WTC11 (cell line): ENCODE measurements around the gene ASB2. TPM values are rescaled to one million over a fixed set of nuclear protein-coding genes. Genes with fewer than 3 reads are reported as not detected.

Source experiments
- ATF1 ChIP-seq: sonication (generic); formaldehyde crosslinking; IDR thresholded peaks from 2 replicates; pipeline ENCODE4 v1.8.1; 2023; ENCODE audit warnings: mild to moderate bottlenecking, moderate library complexity, missing genetic modification reagents
- CREB1 ChIP-seq: sonication (generic); formaldehyde crosslinking; IDR thresholded peaks from 2 replicates; pipeline ENCODE4 v1.8.0; 2023; ENCODE audit warnings: mild to moderate bottlenecking, missing genetic modification reagents
- ETV6 ChIP-seq: sonication (generic); formaldehyde crosslinking; IDR thresholded peaks from 2 replicates; pipeline ENCODE4 v1.8.1; 2022; ENCODE audit warnings: mild to moderate bottlenecking, missing genetic modification reagents
- GABPB1 ChIP-seq: sonication (generic); formaldehyde crosslinking; IDR thresholded peaks from 2 replicates; pipeline ENCODE4 v1.8.1; 2023; ENCODE audit warnings: mild to moderate bottlenecking, missing genetic modification reagents
- GRHL2 ChIP-seq: fragments of 250-450 bp; sonication (Bioruptor Pico); IDR thresholded peaks from 2 replicates; pipeline ENCODE4 v1.8.0; 2022; ENCODE audit warnings: mild to moderate bottlenecking, moderate library complexity; ENCODE audit not compliant: insufficient replicate concordance, severe bottlenecking
- HMGA2 ChIP-seq: fragments of 250-450 bp; sonication (Bioruptor Pico); IDR thresholded peaks from 2 replicates; pipeline ENCODE4 v1.4.0; 2021; ENCODE audit warnings: mild to moderate bottlenecking, moderate library complexity
- MXD4 ChIP-seq: fragments of 250-450 bp; sonication (Bioruptor Pico); IDR thresholded peaks from 2 replicates; pipeline ENCODE4 v1.8.0; 2021; ENCODE audit warnings: mild to moderate bottlenecking, moderate library complexity, borderline replicate concordance
- NFYB ChIP-seq: sonication (generic); formaldehyde crosslinking; conservative IDR thresholded peaks from 2 replicates; pipeline ENCODE4 v1.8.0; 2022; ENCODE audit warnings: low read depth, missing genetic modification reagents
- RORB ChIP-seq: fragments of 250-450 bp; sonication (Bioruptor Pico); IDR thresholded peaks from 2 replicates; pipeline ENCODE4 v1.9.0; 2021; ENCODE audit warnings: mild to moderate bottlenecking
- SMAD4 ChIP-seq: sonication (generic); formaldehyde crosslinking; IDR thresholded peaks from 2 replicates; pipeline ENCODE4 v1.8.0; 2022; ENCODE audit warnings: mild to moderate bottlenecking, missing genetic modification reagents
- SOX15 ChIP-seq: fragments of 250-450 bp; sonication (Bioruptor Pico); IDR thresholded peaks from 2 replicates; pipeline ENCODE4 v1.9.0; 2021; ENCODE audit warnings: mild to moderate bottlenecking
- TCF7 ChIP-seq: sonication (generic); formaldehyde crosslinking; IDR thresholded peaks from 2 replicates; pipeline ENCODE4 v1.8.0; 2022; ENCODE audit warnings: mild to moderate bottlenecking, low read depth, missing genetic modification reagents, moderate library complexity
- ZNF138 ChIP-seq: sonication (generic); formaldehyde crosslinking; conservative IDR thresholded peaks from 2 replicates; pipeline ENCODE4 v1.8.1; 2022; ENCODE audit warnings: mild to moderate bottlenecking, moderate library complexity, missing genetic modification reagents
- ZNF416 ChIP-seq: fragments of 250-450 bp; sonication (Bioruptor Pico); IDR thresholded peaks from 2 replicates; pipeline ENCODE4 v1.9.0; 2021; ENCODE audit warnings: mild to moderate bottlenecking, inconsistent platforms
- ZNF671 ChIP-seq: fragments of 250-450 bp; sonication (Bioruptor Pico); IDR thresholded peaks from 2 replicates; pipeline ENCODE4 v1.8.0; 2021; ENCODE audit warnings: mild to moderate bottlenecking
- total RNA-seq: library from RNA; stranded (reverse); gene quantifications from 3 replicates; pipeline ENCODE4 v1.2.3, GENCODE V29; 2021
- TF ChIP-seq, protein P1 (sequence below): sonication (generic); formaldehyde crosslinking; IDR thresholded peaks from 2 replicates; pipeline ENCODE4 v1.8.0; 2023; ENCODE audit warnings: missing genetic modification reagents
- TF ChIP-seq, protein P2 (sequence below): fragments of 250-450 bp; sonication (Bioruptor Pico); IDR thresholded peaks from 2 replicates; pipeline ENCODE4 v1.9.0; 2021; ENCODE audit warnings: mild to moderate bottlenecking, borderline replicate concordance
- TF ChIP-seq, protein P3 (sequence below): sonication (generic); formaldehyde crosslinking; IDR thresholded peaks from 2 replicates; pipeline ENCODE4 v1.8.1; 2022; ENCODE audit warnings: mild to moderate bottlenecking, missing genetic modification reagents, moderate library complexity, borderline replicate concordance
- TF ChIP-seq, protein P4 (sequence below): fragments of 250-450 bp; sonication (Bioruptor Pico); IDR thresholded peaks from 2 replicates; pipeline ENCODE4 v1.9.0; 2021; ENCODE audit warnings: mild to moderate bottlenecking
- TF ChIP-seq, protein P5 (sequence below): sonication (generic); formaldehyde crosslinking; IDR thresholded peaks from 2 replicates; pipeline ENCODE4 v1.8.1; 2023; ENCODE audit warnings: mild to moderate bottlenecking, missing genetic modification reagents, borderline replicate concordance
- TF ChIP-seq, protein P6 (sequence below): sonication (generic); formaldehyde crosslinking; IDR thresholded peaks from 2 replicates; pipeline ENCODE4 v1.8.1; 2022; ENCODE audit warnings: missing genetic modification reagents, borderline replicate concordance
- TF ChIP-seq, protein P7 (sequence below): sonication (generic); formaldehyde crosslinking; conservative IDR thresholded peaks from 2 replicates; pipeline ENCODE4 v1.8.1; 2022; ENCODE audit warnings: mild to moderate bottlenecking, missing genetic modification reagents
- TF ChIP-seq, protein P8 (sequence below): sonication (generic); formaldehyde crosslinking; IDR thresholded peaks from 2 replicates; pipeline ENCODE4 v1.8.0; 2022; ENCODE audit warnings: mild to moderate bottlenecking, missing genetic modification reagents
- TF ChIP-seq, protein P9 (sequence below): fragments of 250-450 bp; sonication (Bioruptor Pico); IDR thresholded peaks from 2 replicates; pipeline ENCODE4 v1.9.0; 2021; ENCODE audit warnings: moderate library complexity, mild to moderate bottlenecking, inconsistent platforms, borderline replicate concordance

The ASB2 gene
- total RNA-seq, 1 experiment from 2014 or later = 0.37 TPM

DNA sequence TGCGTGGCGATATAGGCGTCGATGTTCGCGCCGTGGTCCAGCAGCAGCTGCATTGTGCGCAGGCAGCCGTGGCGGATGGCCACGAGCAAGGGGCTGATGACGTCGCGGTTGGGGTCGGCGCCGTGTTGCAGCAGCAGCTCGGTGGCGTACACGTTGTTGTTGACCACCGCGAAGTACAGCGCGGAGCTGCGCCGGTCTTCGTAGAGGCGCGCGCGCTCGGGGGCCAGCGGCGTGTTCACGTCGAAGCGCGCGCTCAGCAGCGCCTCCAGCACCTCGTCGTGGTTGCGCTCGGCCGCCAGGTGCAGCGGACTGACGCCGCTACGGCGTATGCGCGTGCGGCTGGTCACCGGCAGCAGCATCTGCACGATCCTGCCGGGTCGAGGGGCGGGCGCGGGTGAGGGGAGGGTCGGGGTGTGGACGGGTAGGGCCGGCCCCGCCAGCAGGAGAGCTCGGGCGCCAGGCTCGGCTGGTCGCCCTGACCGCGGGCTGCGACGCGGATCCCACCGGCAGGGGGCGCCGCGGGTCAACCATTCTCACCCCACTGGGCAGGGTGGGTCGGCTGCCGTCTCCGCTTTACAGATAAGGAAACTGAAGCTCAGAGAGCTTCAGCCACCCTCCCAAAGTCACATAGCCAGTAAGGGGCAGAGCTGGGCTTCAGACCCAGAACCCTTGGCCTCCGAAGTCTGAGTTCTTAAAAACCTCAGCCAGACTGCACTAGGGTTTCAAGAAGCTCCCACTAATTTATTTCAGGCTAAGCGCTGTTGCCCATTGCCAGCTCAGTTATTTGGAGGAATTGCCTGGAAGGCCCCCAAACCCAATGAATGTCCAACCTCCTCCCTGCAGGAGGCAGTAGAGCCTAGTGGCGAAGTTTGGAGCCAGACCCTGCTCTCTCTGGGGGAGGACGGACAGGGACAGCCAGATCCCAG lies 36.8 kb downstream of the ASB2 start (continued):
- TF ChIP-seq GABPB1 (CRISPR knock-in tag) = 0 out of 2 replicates have a peak, but pooled peaks have one; percentile 18
- TF ChIP-seq, protein P1, sequence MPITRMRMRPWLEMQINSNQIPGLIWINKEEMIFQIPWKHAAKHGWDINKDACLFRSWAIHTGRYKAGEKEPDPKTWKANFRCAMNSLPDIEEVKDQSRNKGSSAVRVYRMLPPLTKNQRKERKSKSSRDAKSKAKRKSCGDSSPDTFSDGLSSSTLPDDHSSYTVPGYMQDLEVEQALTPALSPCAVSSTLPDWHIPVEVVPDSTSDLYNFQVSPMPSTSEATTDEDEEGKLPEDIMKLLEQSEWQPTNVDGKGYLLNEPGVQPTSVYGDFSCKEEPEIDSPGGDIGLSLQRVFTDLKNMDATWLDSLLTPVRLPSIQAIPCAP (CRISPR knock-in tag) = peak; percentile 83
- TF ChIP-seq ZNF416 (CRISPR knock-in tag) = no peak
- TF ChIP-seq ZNF138 (CRISPR knock-in tag) = peak; percentile 97
- TF ChIP-seq HMGA2 (CRISPR knock-in tag) = no peak
- TF ChIP-seq, protein P2, sequence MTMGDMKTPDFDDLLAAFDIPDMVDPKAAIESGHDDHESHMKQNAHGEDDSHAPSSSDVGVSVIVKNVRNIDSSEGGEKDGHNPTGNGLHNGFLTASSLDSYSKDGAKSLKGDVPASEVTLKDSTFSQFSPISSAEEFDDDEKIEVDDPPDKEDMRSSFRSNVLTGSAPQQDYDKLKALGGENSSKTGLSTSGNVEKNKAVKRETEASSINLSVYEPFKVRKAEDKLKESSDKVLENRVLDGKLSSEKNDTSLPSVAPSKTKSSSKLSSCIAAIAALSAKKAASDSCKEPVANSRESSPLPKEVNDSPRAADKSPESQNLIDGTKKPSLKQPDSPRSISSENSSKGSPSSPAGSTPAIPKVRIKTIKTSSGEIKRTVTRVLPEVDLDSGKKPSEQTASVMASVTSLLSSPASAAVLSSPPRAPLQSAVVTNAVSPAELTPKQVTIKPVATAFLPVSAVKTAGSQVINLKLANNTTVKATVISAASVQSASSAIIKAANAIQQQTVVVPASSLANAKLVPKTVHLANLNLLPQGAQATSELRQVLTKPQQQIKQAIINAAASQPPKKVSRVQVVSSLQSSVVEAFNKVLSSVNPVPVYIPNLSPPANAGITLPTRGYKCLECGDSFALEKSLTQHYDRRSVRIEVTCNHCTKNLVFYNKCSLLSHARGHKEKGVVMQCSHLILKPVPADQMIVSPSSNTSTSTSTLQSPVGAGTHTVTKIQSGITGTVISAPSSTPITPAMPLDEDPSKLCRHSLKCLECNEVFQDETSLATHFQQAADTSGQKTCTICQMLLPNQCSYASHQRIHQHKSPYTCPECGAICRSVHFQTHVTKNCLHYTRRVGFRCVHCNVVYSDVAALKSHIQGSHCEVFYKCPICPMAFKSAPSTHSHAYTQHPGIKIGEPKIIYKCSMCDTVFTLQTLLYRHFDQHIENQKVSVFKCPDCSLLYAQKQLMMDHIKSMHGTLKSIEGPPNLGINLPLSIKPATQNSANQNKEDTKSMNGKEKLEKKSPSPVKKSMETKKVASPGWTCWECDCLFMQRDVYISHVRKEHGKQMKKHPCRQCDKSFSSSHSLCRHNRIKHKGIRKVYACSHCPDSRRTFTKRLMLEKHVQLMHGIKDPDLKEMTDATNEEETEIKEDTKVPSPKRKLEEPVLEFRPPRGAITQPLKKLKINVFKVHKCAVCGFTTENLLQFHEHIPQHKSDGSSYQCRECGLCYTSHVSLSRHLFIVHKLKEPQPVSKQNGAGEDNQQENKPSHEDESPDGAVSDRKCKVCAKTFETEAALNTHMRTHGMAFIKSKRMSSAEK = no peak
- TF ChIP-seq, protein P3, sequence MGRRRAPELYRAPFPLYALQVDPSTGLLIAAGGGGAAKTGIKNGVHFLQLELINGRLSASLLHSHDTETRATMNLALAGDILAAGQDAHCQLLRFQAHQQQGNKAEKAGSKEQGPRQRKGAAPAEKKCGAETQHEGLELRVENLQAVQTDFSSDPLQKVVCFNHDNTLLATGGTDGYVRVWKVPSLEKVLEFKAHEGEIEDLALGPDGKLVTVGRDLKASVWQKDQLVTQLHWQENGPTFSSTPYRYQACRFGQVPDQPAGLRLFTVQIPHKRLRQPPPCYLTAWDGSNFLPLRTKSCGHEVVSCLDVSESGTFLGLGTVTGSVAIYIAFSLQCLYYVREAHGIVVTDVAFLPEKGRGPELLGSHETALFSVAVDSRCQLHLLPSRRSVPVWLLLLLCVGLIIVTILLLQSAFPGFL = no peak; the same call in 1 of the 2 replicates
- TF ChIP-seq NFYB (CRISPR knock-in tag) = peak; percentile 54
- peak; percentile 86; the same call in 1 of the 2 replicates for TF ChIP-seq ATF1 (CRISPR knock-in tag)
- TF ChIP-seq ETV6 (CRISPR knock-in tag) = 0 out of 2 replicates have a peak, but pooled peaks have one; percentile 42
- TF ChIP-seq, protein P4, sequence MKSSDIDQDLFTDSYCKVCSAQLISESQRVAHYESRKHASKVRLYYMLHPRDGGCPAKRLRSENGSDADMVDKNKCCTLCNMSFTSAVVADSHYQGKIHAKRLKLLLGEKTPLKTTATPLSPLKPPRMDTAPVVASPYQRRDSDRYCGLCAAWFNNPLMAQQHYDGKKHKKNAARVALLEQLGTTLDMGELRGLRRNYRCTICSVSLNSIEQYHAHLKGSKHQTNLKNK = no peak
- TF ChIP-seq TCF7 (CRISPR knock-in tag) = peak; percentile 97
- TF ChIP-seq ZNF671 = no peak
- TF ChIP-seq, protein P5, sequence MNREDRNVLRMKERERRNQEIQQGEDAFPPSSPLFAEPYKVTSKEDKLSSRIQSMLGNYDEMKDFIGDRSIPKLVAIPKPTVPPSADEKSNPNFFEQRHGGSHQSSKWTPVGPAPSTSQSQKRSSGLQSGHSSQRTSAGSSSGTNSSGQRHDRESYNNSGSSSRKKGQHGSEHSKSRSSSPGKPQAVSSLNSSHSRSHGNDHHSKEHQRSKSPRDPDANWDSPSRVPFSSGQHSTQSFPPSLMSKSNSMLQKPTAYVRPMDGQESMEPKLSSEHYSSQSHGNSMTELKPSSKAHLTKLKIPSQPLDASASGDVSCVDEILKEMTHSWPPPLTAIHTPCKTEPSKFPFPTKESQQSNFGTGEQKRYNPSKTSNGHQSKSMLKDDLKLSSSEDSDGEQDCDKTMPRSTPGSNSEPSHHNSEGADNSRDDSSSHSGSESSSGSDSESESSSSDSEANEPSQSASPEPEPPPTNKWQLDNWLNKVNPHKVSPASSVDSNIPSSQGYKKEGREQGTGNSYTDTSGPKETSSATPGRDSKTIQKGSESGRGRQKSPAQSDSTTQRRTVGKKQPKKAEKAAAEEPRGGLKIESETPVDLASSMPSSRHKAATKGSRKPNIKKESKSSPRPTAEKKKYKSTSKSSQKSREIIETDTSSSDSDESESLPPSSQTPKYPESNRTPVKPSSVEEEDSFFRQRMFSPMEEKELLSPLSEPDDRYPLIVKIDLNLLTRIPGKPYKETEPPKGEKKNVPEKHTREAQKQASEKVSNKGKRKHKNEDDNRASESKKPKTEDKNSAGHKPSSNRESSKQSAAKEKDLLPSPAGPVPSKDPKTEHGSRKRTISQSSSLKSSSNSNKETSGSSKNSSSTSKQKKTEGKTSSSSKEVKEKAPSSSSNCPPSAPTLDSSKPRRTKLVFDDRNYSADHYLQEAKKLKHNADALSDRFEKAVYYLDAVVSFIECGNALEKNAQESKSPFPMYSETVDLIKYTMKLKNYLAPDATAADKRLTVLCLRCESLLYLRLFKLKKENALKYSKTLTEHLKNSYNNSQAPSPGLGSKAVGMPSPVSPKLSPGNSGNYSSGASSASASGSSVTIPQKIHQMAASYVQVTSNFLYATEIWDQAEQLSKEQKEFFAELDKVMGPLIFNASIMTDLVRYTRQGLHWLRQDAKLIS (CRISPR knock-in tag) = peak; percentile 94
- TF ChIP-seq, protein P6, sequence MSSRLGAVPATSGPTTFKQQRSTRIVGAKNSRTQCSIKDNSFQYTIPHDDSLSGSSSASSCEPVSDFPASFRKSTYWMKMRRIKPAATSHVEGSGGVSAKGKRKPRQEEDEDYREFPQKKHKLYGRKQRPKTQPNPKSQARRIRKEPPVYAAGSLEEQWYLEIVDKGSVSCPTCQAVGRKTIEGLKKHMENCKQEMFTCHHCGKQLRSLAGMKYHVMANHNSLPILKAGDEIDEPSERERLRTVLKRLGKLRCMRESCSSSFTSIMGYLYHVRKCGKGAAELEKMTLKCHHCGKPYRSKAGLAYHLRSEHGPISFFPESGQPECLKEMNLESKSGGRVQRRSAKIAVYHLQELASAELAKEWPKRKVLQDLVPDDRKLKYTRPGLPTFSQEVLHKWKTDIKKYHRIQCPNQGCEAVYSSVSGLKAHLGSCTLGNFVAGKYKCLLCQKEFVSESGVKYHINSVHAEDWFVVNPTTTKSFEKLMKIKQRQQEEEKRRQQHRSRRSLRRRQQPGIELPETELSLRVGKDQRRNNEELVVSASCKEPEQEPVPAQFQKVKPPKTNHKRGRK (CRISPR knock-in tag) = no peak
- TF ChIP-seq CREB1 = peak; percentile 92; the same call in 1 of the 2 replicates
- TF ChIP-seq SMAD4 (CRISPR knock-in tag) = no peak; the same call in 1 of the 2 replicates
- no peak for TF ChIP-seq MXD4 (CRISPR knock-in tag)
- TF ChIP-seq, protein P7, sequence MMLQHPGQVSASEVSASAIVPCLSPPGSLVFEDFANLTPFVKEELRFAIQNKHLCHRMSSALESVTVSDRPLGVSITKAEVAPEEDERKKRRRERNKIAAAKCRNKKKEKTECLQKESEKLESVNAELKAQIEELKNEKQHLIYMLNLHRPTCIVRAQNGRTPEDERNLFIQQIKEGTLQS (CRISPR knock-in tag) = peak; percentile 60
- no peak for TF ChIP-seq RORB (CRISPR knock-in tag)
- no peak for TF ChIP-seq SOX15 (CRISPR knock-in tag)
- TF ChIP-seq, protein P8, sequence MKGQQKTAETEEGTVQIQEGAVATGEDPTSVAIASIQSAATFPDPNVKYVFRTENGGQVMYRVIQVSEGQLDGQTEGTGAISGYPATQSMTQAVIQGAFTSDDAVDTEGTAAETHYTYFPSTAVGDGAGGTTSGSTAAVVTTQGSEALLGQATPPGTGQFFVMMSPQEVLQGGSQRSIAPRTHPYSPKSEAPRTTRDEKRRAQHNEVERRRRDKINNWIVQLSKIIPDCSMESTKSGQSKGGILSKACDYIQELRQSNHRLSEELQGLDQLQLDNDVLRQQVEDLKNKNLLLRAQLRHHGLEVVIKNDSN = peak; percentile 68
- TF ChIP-seq, protein P9, sequence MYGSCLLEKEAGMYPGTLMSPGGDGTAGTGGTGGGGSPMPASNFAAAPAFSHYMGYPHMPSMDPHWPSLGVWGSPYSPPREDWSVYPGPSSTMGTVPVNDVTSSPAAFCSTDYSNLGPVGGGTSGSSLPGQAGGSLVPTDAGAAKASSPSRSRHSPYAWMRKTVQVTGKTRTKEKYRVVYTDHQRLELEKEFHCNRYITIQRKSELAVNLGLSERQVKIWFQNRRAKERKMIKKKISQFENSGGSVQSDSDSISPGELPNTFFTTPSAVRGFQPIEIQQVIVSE (CRISPR knock-in tag) = no peak
- no peak for TF ChIP-seq GRHL2
